Colonic mucosa (tissue), 4 donors: ENCODE measurements around the gene PBXIP1. TPM values are rescaled to one million over a fixed set of nuclear protein-coding genes. Genes with fewer than 3 reads are reported as not detected.
"Not testable (repeated sequence)": the region's sequence is repeated elsewhere in the genome, so short reads cannot be mapped to it uniquely, and the experiment has no call there.

ENCODE experiments used
- DNase-seq: peaks from one replicate; pipeline ENCODE4 v3.0.0-alpha.2; 2020
- H3K27ac ChIP-seq: fragments of 200-600 bp; one replicate; pipeline ENCODE4 v1.8.0; 2021
- H3K27me3 ChIP-seq: fragments of 200-600 bp; one replicate; pipeline ENCODE4 v1.8.0; 2021
- H3K36me3 ChIP-seq: fragments of 200-600 bp; one replicate; pipeline ENCODE4 v1.8.0; 2021
- H3K4me1 ChIP-seq: fragments of 200-600 bp; one replicate; pipeline ENCODE4 v1.8.0; 2021; ENCODE audit warnings: mild to moderate bottlenecking
- H3K4me3 ChIP-seq: fragments of 200-600 bp; one replicate; pipeline ENCODE4 v1.8.0; 2021
- H3K9ac ChIP-seq, 2 donors: one replicate each; pipeline ENCODE4 v1.7.0; 2013; ENCODE audit warnings: control low read depth in 2 of 2, low read depth in 2 of 2, low read length in 2 of 2
- H3K9me3 ChIP-seq: fragments of 200-600 bp; one replicate; pipeline ENCODE4 v1.8.0; 2021
- intact Hi-C: fragments of 100-400 bp; cut with DNase I; formaldehyde crosslinking; loops from one replicate; pipeline ENCODE4 v1.14.1; 2022
- total RNA-seq, 2 donors: library from RNA; stranded (reverse); fragmentation: NEBNext Ultra II Directional in 1 of 2; extraction: Animal tissue kit (Norgen Biotek cat#: 25700) in 1 of 2; gene quantifications; one replicate each; pipeline ENCODE4 v1.2.1, GENCODE V29; 2021
- TF ChIP-seq, protein P1 (sequence below): fragments of 200-600 bp; IDR thresholded peaks from one replicate; pipeline ENCODE4 v1.8.0; 2022; ENCODE audit warnings: antibody characterized with exemption, mild to moderate bottlenecking
- donor health status: healthy.
- donor health status: DM: no; HTN: no; CAD: no.
- donor health status: DM: no; HTN: no; CAD: no.

Gene PBXIP1
- total RNA-seq, 2 donors from 2014 or later, result 22.0 to 51.4 TPM

DNA sequence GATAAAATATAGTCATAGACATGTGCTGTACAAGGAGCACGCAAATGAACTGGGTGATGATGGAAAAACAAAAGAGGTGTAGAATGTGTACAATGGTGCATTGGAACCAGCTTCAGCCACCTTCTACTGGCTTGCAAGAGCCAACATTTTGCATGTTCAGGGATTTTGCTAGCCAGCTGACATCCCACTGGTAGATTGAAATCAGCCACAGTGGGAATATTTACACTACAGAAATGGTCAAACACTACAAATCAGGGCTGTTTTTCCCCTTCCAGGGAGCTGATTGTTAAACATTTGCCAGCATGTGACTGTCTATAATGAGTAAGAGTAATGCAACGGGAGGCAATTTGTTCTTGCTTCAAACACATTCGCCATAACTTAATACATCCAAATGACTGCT lies 42.6 kb downstream of the PBXIP1 start:
- H3K27ac ChIP-seq, result no peak overlapping the region
- no peaks in the 10 kb centered on the region for H3K36me3 ChIP-seq
- intact Hi-C loops, result no loop called here
- TF ChIP-seq, protein P1, sequence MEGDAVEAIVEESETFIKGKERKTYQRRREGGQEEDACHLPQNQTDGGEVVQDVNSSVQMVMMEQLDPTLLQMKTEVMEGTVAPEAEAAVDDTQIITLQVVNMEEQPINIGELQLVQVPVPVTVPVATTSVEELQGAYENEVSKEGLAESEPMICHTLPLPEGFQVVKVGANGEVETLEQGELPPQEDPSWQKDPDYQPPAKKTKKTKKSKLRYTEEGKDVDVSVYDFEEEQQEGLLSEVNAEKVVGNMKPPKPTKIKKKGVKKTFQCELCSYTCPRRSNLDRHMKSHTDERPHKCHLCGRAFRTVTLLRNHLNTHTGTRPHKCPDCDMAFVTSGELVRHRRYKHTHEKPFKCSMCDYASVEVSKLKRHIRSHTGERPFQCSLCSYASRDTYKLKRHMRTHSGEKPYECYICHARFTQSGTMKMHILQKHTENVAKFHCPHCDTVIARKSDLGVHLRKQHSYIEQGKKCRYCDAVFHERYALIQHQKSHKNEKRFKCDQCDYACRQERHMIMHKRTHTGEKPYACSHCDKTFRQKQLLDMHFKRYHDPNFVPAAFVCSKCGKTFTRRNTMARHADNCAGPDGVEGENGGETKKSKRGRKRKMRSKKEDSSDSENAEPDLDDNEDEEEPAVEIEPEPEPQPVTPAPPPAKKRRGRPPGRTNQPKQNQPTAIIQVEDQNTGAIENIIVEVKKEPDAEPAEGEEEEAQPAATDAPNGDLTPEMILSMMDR, result no peak
- no peaks in the 10 kb centered on the region for H3K4me1 ChIP-seq
- H3K27me3 ChIP-seq, result no peaks in the 10 kb centered on the region
- H3K9me3 ChIP-seq, result no peaks in the 10 kb centered on the region
- H3K9ac ChIP-seq, result no peak overlapping the region
- no peak overlapping the region for H3K4me3 ChIP-seq
- DNase-seq, result no peak

DNA sequence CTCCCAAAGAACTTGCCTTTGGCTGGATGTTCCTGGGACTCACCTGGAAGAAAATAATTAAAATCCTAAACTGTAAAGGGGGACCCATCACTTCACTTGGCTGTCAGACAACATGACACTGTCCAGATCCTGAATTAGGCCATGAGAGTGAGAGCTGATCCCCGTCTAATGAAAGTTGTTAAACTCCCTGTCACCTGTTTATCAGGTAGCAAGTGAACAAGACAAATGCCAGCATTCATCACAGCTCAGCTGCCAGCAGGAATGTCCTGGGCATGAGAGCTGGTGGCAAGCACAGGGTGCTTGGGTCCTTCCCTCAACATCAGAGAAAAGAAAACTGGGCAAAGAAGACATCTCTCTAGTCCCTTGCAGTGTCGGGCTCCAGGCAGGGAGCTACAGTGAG lies 43.1 kb downstream of the PBXIP1 start:
- Histone ChIP-seq H3K4me3 (no peak overlapping the region), H3K9ac (no peak overlapping the region), H3K36me3 (no peaks in the 10 kb centered on the region), H3K27me3 (no peaks in the 10 kb centered on the region), H3K9me3 (no peaks in the 10 kb centered on the region), H3K27ac (no peak overlapping the region), H3K4me1 (no peaks in the 10 kb centered on the region)
- TF ChIP-seq, protein P1, result no peak
- DNase-seq, result no peak
- intact Hi-C loops, result no loop called here

DNA sequence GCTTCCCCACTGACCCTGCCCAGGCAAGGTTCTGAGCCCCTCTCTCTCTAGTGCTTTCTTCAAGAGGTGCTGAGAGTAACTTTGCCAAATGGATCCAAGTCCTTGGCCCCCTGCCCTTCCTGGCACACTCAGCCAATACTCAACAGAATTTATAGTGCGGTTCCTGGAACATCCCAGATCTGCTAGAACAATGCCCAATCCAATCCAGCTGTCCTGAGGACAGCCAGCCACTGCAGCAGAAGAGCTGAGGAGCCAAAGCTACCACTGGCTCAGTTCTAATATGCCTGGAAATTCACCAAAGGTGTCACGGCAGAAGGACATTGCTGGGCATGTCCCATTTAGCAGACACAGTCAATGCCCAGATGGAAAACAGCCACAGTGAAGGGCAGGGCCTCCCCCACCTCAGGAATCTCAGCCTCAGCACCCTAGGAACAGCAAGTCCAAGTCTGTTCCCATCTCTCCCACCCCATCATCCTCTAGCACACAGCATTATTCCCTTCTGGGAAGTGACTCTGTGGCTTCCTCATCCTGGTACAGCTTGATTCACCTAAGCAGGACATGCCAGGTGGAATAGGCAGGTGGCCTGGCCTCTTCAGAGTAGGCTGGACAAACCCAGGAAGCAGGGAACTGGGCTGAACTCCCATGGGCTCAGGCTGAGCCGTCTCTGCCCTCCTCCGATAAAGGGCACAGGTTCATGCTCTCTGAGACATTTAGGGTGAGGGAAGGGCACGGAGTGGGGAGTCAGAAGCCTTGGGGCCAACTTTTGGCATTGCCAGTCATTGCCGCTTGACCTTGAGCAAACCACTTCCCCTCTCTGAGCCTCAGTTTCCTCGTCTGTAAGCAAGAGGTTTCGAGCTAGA lies 44.0 kb downstream of the PBXIP1 start:
- Histone ChIP-seq H3K27ac (no peak overlapping the region), H3K9ac (no peak overlapping the region), H3K9me3 (no peaks in the 10 kb centered on the region), H3K36me3 (no peaks in the 10 kb centered on the region), H3K27me3 (no peaks in the 10 kb centered on the region), H3K4me3 (no peak overlapping the region), H3K4me1 (no peaks in the 10 kb centered on the region)
- intact Hi-C loops, result no loop called here
- TF ChIP-seq, protein P1, result no peak
- no peak for DNase-seq

DNA sequence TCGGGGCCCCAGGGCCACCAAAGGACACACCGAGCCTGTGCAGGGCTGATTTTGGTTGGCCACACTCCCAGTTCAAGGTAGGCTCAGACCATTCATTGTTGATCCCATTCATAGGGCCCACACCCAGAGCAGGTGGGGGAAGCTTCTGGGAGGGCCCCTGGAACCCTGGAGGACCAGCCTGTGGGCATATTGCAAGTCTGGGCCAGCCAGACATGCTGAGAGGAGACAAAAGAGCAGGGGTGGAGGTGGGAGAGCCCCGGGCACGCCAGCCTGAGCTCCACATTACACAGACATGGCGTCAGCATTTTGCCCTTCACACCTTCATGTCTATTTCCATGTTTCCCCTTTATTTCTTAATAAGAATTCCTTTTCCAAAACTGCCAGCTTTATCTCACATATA lies 45.0 kb downstream of the PBXIP1 start:
- no peak for DNase-seq
- H3K9me3 ChIP-seq, result no peaks in the 10 kb centered on the region
- no peak overlapping the region for H3K9ac ChIP-seq
- TF ChIP-seq, protein P1, result no peak
- no peaks in the 10 kb centered on the region for H3K4me1 ChIP-seq
- H3K4me3 ChIP-seq, result no peak overlapping the region
- intact Hi-C loops, result no loop called here
- no peak overlapping the region for H3K27ac ChIP-seq
- H3K36me3 ChIP-seq, result no peaks in the 10 kb centered on the region
- H3K27me3 ChIP-seq, result no peaks in the 10 kb centered on the region

DNA sequence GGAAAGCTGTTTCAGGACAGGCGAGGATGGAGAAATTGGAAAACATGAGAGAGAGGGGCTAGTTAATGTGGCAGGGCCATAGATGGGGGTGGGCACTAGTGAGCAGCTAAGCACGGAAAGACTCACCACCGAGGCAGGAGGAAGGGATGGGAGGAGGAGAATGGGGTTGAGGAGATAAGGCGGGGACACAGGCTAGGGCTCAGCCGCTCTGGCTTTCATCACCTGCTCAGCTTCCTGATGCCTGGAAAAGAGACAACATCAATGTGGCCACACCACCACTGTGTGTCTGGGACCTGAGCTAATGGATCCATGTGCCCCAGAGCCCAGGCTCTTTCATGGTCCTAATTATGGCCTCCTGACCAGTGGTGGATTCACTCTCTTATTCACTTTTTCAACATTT lies 47.0 kb downstream of the PBXIP1 start:
- no peak overlapping the region for H3K27ac ChIP-seq
- no peaks in the 10 kb centered on the region for H3K4me1 ChIP-seq
- no peak overlapping the region for H3K4me3 ChIP-seq
- no peaks in the 10 kb centered on the region for H3K36me3 ChIP-seq
- TF ChIP-seq, protein P1, result no peak
- H3K9ac ChIP-seq, result no peak overlapping the region
- H3K27me3 ChIP-seq, result no peaks in the 10 kb centered on the region
- no peak for DNase-seq
- intact Hi-C loops, result loop anchor here (5.0 kb wide), 1 partner anchor 153 kb away; the partner anchor contains the start of gene EFNA4
- H3K9me3 ChIP-seq, result no peaks in the 10 kb centered on the region

DNA sequence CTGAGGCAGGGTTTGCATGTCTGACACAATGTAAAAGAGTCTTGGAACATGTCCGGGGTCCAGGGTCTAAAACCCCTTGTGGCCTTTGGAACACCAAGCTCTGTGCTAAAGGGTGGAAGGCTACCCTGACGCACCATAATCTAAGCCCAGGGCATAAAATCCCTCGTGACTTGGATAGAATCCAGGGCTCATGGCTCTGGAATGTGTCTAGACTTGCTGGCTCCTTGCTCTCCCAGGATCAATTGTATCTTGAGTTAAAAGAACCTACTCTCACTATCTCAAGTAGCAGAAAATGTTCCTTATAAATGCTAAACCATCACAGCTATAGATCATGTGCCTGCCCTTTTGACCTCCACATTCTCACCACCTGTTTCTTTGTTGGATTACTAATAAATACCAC lies 47.8 kb downstream of the PBXIP1 start:
- intact Hi-C loops, result loop anchor here (5.0 kb wide), 1 partner anchor 154 kb away; the partner anchor contains the start of gene EFNA4
- DNase-seq, H3K9ac ChIP-seq, H3K4me3 ChIP-seq, H3K27me3 ChIP-seq, H3K4me1 ChIP-seq, H3K36me3 ChIP-seq, H3K27ac ChIP-seq, H3K9me3 ChIP-seq: not testable (repeated sequence)
